Left ventricle myocardium superior (tissue), 1 donor: ENCODE data around the gene PSME1. TPM values are rescaled to one million over a fixed set of nuclear protein-coding genes. Genes with fewer than 3 reads are reported as not detected.

ENCODE experiments used
- ATAC-seq: fragments of 200-7000 bp; cut with Tn5 transposase; one replicate; pipeline ENCODE4 v1.9.1; 2020; ENCODE audit warnings: mild to moderate bottlenecking, moderate library complexity
- DNase-seq: peaks from one replicate; pipeline ENCODE4 v3.0.0-alpha.2; 2020
- intact Hi-C: fragments of 100-400 bp; cut with micrococcal nuclease; formaldehyde crosslinking; loops from one replicate; pipeline ENCODE4 v1.11.0; 2022
- microRNA-seq: library from miRNA; unstranded; fragments of <30 nt; microRNA quantifications from one replicate; pipeline ENCODE4 v1.2.0, GENCODE V29; 2020; ENCODE audit warnings: borderline number of aligned reads
- total RNA-seq: library from RNA; stranded (reverse); fragmentation: NEBNext Ultra II Directional; extraction: Animal tissue kit (Norgen Biotek cat#: 25700); gene quantifications from one replicate; pipeline ENCODE4 v1.2.1, GENCODE V29; 2021
- donor health status: DM: no; HTN: yes; CAD: no; lungs with severe emphysema.

Gene PSME1
- total RNA-seq, 1 donor from 2014 or later, result 137 TPM

- DNase-seq (no peak), ATAC-seq (no peak)
- intact Hi-C loops, result no loop called here
Observed at GRCh38 chr14:24181371-24182077, 45.5 kb downstream of the PSME1 start.

- DNase-seq, result no peak
- intact Hi-C loops, result no loop called here
- ATAC-seq, result no peak
Observed at GRCh38 chr14:24182110-24182882, 46.3 kb downstream of the PSME1 start.

- ATAC-seq (no peak), DNase-seq (no peak)
- intact Hi-C loops, result no loop called here
Observed at GRCh38 chr14:24183014-24183481, 47.1 kb downstream of the PSME1 start.

GRCh38 chr14:24184104-24184970 is 48.3 kb downstream of the PSME1 start:
- DNase-seq (no peak), ATAC-seq (no peak)
- intact Hi-C loops, result no loop called here

GRCh38 chr14:24185026-24185425 is 49.0 kb downstream of the PSME1 start:
- ATAC-seq (no peak), DNase-seq (no peak)
- intact Hi-C loops, result no loop called here

- intact Hi-C loops, result no loop called here
- no peak for ATAC-seq
- DNase-seq, result no peak
Observed at GRCh38 chr14:24185741-24186140, 49.7 kb downstream of the PSME1 start.

GRCh38 chr14:24186831-24187538 is 51.0 kb downstream of the PSME1 start:
- intact Hi-C loops, result no loop called here
- ATAC-seq, result no peak
- no peak for DNase-seq

- intact Hi-C loops, result no loop called here
- DNase-seq (no peak), ATAC-seq (no peak)
Observed at GRCh38 chr14:24187539-24187915, 51.5 kb downstream of the PSME1 start.

Small RNAs within 50 kb of the gene (microRNA-seq; reads per million reads assigned to microRNA genes)
- not detected for gene MIR7703

Other genes with a start within 250 kb of the PSME1 start
- 26.9 TPM for gene DHRS4, start 182.4 kb upstream of the PSME1 start, total RNA-seq
- 15.2 TPM for gene DHRS4L2, start 147.3 kb upstream of the PSME1 start, total RNA-seq
- 0.12 TPM for gene CARMIL3, start 84.2 kb upstream of the PSME1 start, total RNA-seq
- not detected for gene CPNE6, start 64.6 kb upstream of the PSME1 start, total RNA-seq
- gene PCK2, start 41.9 kb upstream of the PSME1 start, total RNA-seq, result 3.0 TPM
- 85.8 TPM for gene DCAF11, start 21.4 kb upstream of the PSME1 start, total RNA-seq
- 0.77 TPM for gene NRL, start 21.2 kb upstream of the PSME1 start, total RNA-seq
- 140 TPM for gene FITM1, start 5.5 kb upstream of the PSME1 start, total RNA-seq
- 16.4 TPM for gene EMC9, start 5.4 kb downstream of the PSME1 start, total RNA-seq
- 92.6 TPM for gene PSME2, start 10.4 kb downstream of the PSME1 start, total RNA-seq
- 42.8 TPM for gene RNF31, start 11.3 kb downstream of the PSME1 start, total RNA-seq
- 27.6 TPM for gene IRF9, start 25.1 kb downstream of the PSME1 start, total RNA-seq
- 3.2 TPM for gene REC8, start 35.9 kb downstream of the PSME1 start, total RNA-seq
- gene IPO4, start 52.6 kb downstream of the PSME1 start, total RNA-seq, result 14.9 TPM
- 19.2 TPM for gene TM9SF1, start 59.2 kb downstream of the PSME1 start, total RNA-seq
- gene TSSK4, start 69.5 kb downstream of the PSME1 start, total RNA-seq, result 0.25 TPM
- gene CHMP4A, start 77.3 kb downstream of the PSME1 start, total RNA-seq, result 30.1 TPM
- gene MDP1, start 79.9 kb downstream of the PSME1 start, total RNA-seq, result 15.4 TPM
- 225 TPM for gene NEDD8, start 96.2 kb downstream of the PSME1 start, total RNA-seq
- gene GMPR2, start 96.7 kb downstream of the PSME1 start, total RNA-seq, result 29.0 TPM
- gene TINF2, start 106.4 kb downstream of the PSME1 start, total RNA-seq, result 34.5 TPM
- 2.7 TPM for gene TGM1, start 127.0 kb downstream of the PSME1 start, total RNA-seq
- gene RABGGTA, start 135.4 kb downstream of the PSME1 start, total RNA-seq, result 19.4 TPM
- 5.9 TPM for gene DHRS1, start 163.6 kb downstream of the PSME1 start, total RNA-seq
- gene NOP9, start 163.7 kb downstream of the PSME1 start, total RNA-seq, result 25.5 TPM
- gene CIDEB, start 171.8 kb downstream of the PSME1 start, total RNA-seq, result 3.9 TPM
- 1.5 TPM for gene LTB4R2, start 173.9 kb downstream of the PSME1 start, total RNA-seq
- gene LTB4R, start 175.3 kb downstream of the PSME1 start, total RNA-seq, result 1.6 TPM
- gene ADCY4, start 198.9 kb downstream of the PSME1 start, total RNA-seq, result 26.5 TPM
- gene RIPK3, start 203.8 kb downstream of the PSME1 start, total RNA-seq, result 3.5 TPM
- gene NFATC4, start 232.0 kb downstream of the PSME1 start, total RNA-seq, result 21.7 TPM